Measurements from ENCODE around the gene RACGAP1. TPM values are rescaled to one million over a fixed set of nuclear protein-coding genes. Genes with fewer than 3 reads are reported as not detected.

RACGAP1 gene
- total RNA-seq, 6 experiments from 2014 or later = 2.8 to 5.4 (median 4.2) TPM

GRCh38 chr12:49946497-49946896 lies 78.8 kb downstream of the RACGAP1 start:
- Histone ChIP-seq H3K4me1 (peaks cover 0 to 7% (median 0%) of the 10 kb centered on the region in 4 donors), H3K9me3 (no peaks in the 10 kb centered on the region), H3K27me3 (no peaks in the 10 kb centered on the region), H3K36me3 (no peaks in the 10 kb centered on the region), H3K27ac (no peak overlapping the region), H3K4me3 (no peak overlapping the region)
- ATAC-seq = no peak
- intact Hi-C loops (cut with DNase I) = no loop called here
- 69% methylated on average over 3 of the region's 3 CpGs for WGBS (ENCODE audit: insufficient coverage, low coverage, low lambda C conversion rate, missing lambda C conversion rate)
- TF ChIP-seq POLR2A (IDR thresholded peaks at IDR 0.05) (no peak), CTCF (IDR thresholded peaks at IDR 0.05) (no peak)
- no peak for DNase-seq

GRCh38 chr12:49946086-49946485 lies 79.2 kb downstream of the RACGAP1 start:
- intact Hi-C loops (cut with DNase I) = no loop called here
- 87% methylated on average over 9 of the region's 9 CpGs for WGBS (ENCODE audit: insufficient coverage, low coverage, low lambda C conversion rate, missing lambda C conversion rate)
- H3K4me1 ChIP-seq = peaks cover 0 to 7% (median 0%) of the 10 kb centered on the region in 4 donors
- no peaks in the 10 kb centered on the region for H3K36me3 ChIP-seq
- no peak for DNase-seq
- H3K27me3 ChIP-seq = no peaks in the 10 kb centered on the region
- H3K9me3 ChIP-seq = no peaks in the 10 kb centered on the region
- no peak overlapping the region for H3K4me3 ChIP-seq
- no peak for ATAC-seq
- H3K27ac ChIP-seq = no peak overlapping the region
- TF ChIP-seq POLR2A (IDR thresholded peaks at IDR 0.05) (no peak), CTCF (IDR thresholded peaks at IDR 0.05) (no peak)

- intact Hi-C loops (cut with DNase I) = no loop called here
- no peak overlapping the region for H3K27ac ChIP-seq
- H3K27me3 ChIP-seq = no peaks in the 10 kb centered on the region
- peak; percentile 82 to 85 (median 83) for DNase-seq
- peak; percentile 97 to 98 (median 98) for ATAC-seq
- peak; percentile 72 to 97 (median 90) for TF ChIP-seq CTCF (IDR thresholded peaks at IDR 0.05)
- no peak for TF ChIP-seq POLR2A (IDR thresholded peaks at IDR 0.05)
- no peaks in the 10 kb centered on the region for H3K36me3 ChIP-seq
- H3K9me3 ChIP-seq = no peaks in the 10 kb centered on the region
- no peak overlapping the region for H3K4me3 ChIP-seq
- H3K4me1 ChIP-seq = peaks cover 0 to 7% (median 0%) of the 10 kb centered on the region in 4 donors
- 6% methylated on average over 28 of the region's 28 CpGs for WGBS (ENCODE audit: insufficient coverage, low coverage, low lambda C conversion rate, missing lambda C conversion rate)
Measured at GRCh38 chr12:49945394-49946080, 79.8 kb downstream of the RACGAP1 start.

- Histone ChIP-seq H3K36me3 (no peaks in the 10 kb centered on the region), H3K27ac (no peak overlapping the region), H3K27me3 (no peaks in the 10 kb centered on the region), H3K9me3 (no peaks in the 10 kb centered on the region), H3K4me1 (peaks cover 0 to 7% (median 0%) of the 10 kb centered on the region in 4 donors), H3K4me3 (no peak overlapping the region)
- TF ChIP-seq CTCF (IDR thresholded peaks at IDR 0.05) = no peak
- WGBS (ENCODE audit: insufficient coverage, low coverage, low lambda C conversion rate, missing lambda C conversion rate) = 76% methylated on average over 3 of the region's 3 CpGs
- peak in 1 of 3 donors; percentile 35 for DNase-seq
- no peak for ATAC-seq
- intact Hi-C loops (cut with DNase I) = no loop called here
Measured at GRCh38 chr12:49944718-49945117, 80.6 kb downstream of the RACGAP1 start.
